ENCODE measurements around the gene BANP.

DNA sequence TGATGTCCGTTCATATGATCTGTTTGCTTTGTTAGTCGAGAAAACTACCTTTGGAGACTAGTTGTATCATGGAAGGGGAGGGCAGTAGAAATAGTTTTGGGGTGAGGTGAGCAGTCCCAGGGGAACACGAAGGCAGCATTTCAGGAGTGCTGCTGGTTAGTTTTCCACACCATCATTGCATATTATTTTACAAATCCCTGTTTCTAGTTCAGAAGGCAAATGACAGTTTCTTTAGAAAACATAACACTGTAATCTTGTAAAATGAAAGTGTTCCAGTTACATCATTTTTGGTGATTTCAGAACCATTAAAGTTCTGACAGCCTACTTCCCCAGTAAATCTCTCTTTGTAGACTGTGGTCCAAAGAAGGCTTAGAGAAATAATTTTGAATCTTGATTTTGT, 25.4 kb downstream of the BANP start:
- TF ChIP-seq, protein P1, sequence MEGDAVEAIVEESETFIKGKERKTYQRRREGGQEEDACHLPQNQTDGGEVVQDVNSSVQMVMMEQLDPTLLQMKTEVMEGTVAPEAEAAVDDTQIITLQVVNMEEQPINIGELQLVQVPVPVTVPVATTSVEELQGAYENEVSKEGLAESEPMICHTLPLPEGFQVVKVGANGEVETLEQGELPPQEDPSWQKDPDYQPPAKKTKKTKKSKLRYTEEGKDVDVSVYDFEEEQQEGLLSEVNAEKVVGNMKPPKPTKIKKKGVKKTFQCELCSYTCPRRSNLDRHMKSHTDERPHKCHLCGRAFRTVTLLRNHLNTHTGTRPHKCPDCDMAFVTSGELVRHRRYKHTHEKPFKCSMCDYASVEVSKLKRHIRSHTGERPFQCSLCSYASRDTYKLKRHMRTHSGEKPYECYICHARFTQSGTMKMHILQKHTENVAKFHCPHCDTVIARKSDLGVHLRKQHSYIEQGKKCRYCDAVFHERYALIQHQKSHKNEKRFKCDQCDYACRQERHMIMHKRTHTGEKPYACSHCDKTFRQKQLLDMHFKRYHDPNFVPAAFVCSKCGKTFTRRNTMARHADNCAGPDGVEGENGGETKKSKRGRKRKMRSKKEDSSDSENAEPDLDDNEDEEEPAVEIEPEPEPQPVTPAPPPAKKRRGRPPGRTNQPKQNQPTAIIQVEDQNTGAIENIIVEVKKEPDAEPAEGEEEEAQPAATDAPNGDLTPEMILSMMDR (conservative IDR thresholded peaks at IDR 0.05; ENCODE audit: low read length): no peak
- TF ChIP-seq EZH2phosphoT487 (IDR thresholded peaks at IDR 0.05; ENCODE audit: borderline replicate concordance, low read depth, low read length): no peak
